GM18505 (cell line): ENCODE results near the gene VWA5B1.

Experiments
- ATAC-seq: cut with Tn5 transposase; IDR thresholded peaks from one replicate; pipeline ENCODE4 v1.9.1; 2021; ENCODE audit not compliant: unreplicated experiment
- POLR2A ChIP-seq: IDR thresholded peaks from 4 replicates; pipeline ENCODE4 v1.6.1; 2011; ENCODE audit warnings: borderline replicate concordance; ENCODE audit not compliant: insufficient read depth, insufficient read length; ENCODE audit errors: extremely low read depth

The VWA5B1 gene

DNA sequence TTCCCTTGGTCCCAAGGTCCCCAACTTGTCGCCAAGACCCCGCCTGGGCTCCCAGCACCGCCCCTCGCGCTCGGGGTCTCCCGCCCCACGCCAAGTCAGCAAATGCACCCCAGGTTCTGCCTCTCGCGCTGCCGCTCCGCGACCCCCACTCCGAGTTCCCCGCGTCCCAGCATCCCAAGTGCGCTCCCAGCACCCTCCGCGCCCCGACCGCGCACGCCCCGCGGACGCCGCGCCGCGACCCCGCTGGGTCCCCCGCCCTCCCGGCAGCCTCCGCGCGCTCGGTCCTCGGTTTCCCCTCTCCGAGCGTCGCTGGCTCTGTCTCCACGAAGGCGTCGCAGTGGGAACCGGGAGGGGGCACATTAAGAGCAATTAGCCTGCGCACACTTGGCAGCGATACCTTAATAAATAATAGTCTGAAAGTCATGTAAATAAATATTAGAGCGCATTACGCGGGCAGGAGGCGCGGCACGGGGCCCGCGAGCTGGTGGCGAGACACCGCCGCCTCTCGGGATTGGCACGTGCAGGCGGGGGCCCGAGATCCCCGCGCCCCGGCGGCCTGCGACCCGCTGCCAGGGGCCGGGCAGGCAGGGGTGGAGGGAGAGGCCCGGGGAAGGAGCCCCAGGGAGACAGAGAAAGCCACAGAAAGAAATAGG lies 75.9 kb downstream of the VWA5B1 start:
- no peak for TF ChIP-seq POLR2A
- no peak for ATAC-seq

GRCh38 chr1:20367116-20367585 lies 76.5 kb downstream of the VWA5B1 start:
- no peak for ATAC-seq
- TF ChIP-seq POLR2A: no peak

GRCh38 chr1:20367626-20368025 lies 77.0 kb downstream of the VWA5B1 start:
- ATAC-seq: no peak
- TF ChIP-seq POLR2A: no peak

DNA sequence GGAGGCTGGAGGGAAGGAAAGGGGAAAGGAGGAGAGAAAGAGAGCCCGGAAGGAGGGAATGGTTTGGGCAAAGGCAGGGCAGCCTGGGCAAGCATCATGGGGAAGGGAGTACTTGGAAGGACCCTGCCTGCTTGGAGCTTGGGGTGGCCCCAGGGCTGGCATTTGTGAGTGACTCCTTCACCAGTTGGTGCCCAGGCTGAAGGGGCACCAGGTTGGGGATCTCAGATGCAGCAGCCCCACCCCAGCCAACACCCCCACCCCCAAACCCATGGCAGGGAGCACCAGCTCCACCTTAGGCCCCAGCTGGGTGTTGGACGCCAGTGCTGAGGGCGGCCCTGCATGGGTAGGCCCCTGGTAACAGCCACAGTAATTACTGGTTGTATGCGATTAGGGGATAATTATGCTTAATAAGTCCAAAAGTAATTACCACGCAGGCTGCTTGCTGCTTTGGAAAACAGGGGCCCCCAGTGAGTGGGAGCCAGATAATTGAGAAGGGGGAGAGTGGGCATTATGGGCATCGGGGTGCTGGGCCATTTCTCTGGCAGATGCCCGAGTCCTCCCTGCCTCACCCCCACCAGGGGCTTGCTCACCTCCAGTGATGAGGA lies 78.3 kb downstream of the VWA5B1 start:
- TF ChIP-seq POLR2A: no peak
- no peak for ATAC-seq

DNA sequence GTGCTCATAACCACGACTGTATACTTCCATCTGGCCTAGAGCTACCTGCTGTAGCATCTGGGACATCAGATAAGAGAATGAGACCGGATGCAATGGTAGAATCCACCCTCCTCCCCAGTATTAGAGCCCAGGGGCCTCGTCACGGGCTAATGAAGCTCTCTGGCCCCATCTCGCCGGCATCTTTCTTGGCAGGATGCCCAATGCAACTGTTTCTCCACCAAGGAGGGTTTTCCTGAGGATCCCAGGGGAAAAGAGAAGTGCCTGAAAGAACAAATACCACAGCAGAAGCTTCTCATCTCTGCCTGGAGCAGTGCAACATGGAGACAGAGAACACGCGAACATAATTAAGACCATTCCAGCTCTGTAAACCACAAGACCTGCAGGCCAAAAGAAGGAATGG lies 80.0 kb downstream of the VWA5B1 start:
- no peak for ATAC-seq
- TF ChIP-seq POLR2A: no peak

DNA sequence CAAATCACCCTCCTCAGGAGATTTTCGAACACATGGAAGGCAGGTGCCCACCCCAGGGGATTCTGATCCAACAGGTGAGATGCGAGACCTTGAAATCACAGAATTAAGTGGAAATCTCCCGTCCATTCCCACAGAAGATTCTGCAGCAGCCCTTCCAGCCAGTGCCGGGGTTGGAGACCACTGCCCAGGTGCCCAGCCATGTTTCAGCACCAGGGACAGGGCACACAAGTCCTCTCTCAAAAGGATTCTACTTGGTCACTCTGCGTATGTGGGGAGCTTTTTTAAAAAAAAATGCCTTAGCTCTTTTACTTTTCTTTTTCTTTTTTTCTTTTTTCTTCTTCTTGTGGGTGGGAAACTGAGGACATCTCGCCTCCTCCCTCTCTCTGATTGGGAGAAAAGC lies 80.7 kb downstream of the VWA5B1 start:
- no peak for ATAC-seq
- TF ChIP-seq POLR2A: no peak

- ATAC-seq: no peak
- no peak for TF ChIP-seq POLR2A
Measured at GRCh38 chr1:20371883-20372282, 81.2 kb downstream of the VWA5B1 start.

GRCh38 chr1:20372676-20373075 lies 82.0 kb downstream of the VWA5B1 start:
- TF ChIP-seq POLR2A: no peak
- no peak for ATAC-seq

- no peak for ATAC-seq
- TF ChIP-seq POLR2A: no peak
Measured at GRCh38 chr1:20373286-20373685, 82.6 kb downstream of the VWA5B1 start.

DNA sequence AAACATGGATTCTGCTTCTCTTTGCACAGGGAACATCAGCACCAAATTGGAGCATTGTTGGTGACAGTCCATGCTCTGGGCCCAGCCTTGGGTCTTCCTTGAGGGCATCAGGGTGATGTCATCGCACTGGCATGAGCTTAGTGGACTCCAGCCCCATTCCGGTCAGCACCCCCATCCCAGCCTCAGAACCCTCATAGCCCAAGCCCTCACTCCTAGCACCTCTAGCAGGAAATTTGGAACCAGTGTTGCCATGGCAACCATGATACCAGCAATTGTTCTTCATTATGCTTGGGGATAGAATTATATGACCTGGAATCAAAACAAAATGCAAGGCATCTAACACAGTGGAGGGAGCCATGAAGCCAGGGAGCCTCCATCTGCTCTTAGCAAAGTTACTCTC lies 83.1 kb downstream of the VWA5B1 start:
- TF ChIP-seq POLR2A: no peak
- no peak for ATAC-seq

DNA sequence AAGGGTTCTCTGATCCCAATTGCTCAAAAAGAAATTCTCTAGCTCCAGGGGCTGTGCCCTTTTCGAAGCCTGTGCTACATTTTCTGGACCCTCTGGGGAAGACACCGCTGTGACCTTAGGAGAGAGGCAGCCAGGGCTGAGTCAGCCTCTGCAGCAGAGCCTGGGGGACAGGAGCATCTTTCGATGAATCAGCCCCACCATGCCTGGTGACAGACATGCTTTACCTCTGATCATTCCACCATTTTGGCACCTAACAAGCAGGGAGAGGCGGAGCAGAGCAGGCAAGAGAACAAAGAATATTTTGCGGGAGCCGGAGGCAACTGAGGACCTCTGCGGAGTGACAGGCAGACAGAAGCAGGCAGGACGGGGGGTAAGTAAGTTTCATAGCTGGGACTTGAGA lies 84.9 kb downstream of the VWA5B1 start:
- no peak for ATAC-seq
- no peak for TF ChIP-seq POLR2A

- no peak for TF ChIP-seq POLR2A
- no peak for ATAC-seq
Measured at GRCh38 chr1:20376171-20376570, 85.5 kb downstream of the VWA5B1 start.

DNA sequence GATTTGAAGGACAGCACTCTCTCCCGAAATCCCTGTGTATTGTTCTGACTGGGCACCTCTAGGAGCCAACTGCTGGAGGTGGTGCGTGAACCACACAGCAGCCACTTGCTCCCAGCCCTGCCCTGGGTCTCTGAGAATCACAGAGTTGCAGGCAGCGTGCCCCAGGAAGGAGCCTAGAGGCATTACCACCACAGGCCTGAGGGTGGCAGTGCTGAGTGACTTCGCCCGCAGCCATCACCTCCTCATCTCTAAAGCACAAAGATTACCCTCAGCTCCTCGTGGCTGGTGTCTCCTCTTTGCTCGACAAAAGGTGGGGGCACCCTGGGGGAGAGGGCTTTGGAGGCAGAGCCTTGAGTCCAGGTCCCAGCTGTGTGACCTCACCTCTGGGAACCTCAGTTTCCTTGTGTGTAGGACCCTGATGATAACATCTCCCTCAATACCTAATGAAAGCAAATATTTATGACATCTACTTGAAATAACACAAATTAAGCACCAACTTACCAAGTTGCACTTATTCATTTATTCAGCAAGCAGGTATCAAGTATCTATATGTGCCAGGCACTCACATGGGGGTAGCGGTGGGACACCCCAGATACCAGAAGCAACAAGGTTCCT lies 86.3 kb downstream of the VWA5B1 start:
- TF ChIP-seq POLR2A: no peak
- ATAC-seq: no peak
